ENCODE data around the gene TSPAN9. TPM values are rescaled to one million over a fixed set of nuclear protein-coding genes. Genes with fewer than 3 reads are reported as not detected.

The TSPAN9 gene
- total RNA-seq, 1 donor, result 13.0 TPM

GRCh38 chr12:3335078-3335487 is 257.9 kb downstream of the TSPAN9 start:
- Histone ChIP-seq H3K4me3 (ENCODE audit: insufficient read depth, low read length) (no peak overlapping the region), H3K79me2 (ENCODE audit: insufficient read depth, low read length) (no peaks in the 10 kb centered on the region), H3K4me1 (ENCODE audit: insufficient read depth, low read length) (no peaks in the 10 kb centered on the region), H3K36me3 (ENCODE audit: insufficient read depth, low read length) (no peaks in the 10 kb centered on the region), H3K27me3 (ENCODE audit: insufficient read depth, low read length) (peaks cover 24% of the 10 kb centered on the region), H3K4me2 (ENCODE audit: insufficient read depth, low read length) (no peak overlapping the region), H3K9me3 (ENCODE audit: low read depth, low read length) (no peaks in the 10 kb centered on the region), H3K27ac (ENCODE audit: low read depth, low read length) (no peak overlapping the region), H4K20me1 (ENCODE audit: insufficient read depth, low read length) (no peaks in the 10 kb centered on the region), H2AFZ (ENCODE audit: low read length) (no peak overlapping the region)
- no peak for DNase-seq (ENCODE audit: insufficient read length, low spot score, missing footprints)
- TF ChIP-seq, protein P1, sequence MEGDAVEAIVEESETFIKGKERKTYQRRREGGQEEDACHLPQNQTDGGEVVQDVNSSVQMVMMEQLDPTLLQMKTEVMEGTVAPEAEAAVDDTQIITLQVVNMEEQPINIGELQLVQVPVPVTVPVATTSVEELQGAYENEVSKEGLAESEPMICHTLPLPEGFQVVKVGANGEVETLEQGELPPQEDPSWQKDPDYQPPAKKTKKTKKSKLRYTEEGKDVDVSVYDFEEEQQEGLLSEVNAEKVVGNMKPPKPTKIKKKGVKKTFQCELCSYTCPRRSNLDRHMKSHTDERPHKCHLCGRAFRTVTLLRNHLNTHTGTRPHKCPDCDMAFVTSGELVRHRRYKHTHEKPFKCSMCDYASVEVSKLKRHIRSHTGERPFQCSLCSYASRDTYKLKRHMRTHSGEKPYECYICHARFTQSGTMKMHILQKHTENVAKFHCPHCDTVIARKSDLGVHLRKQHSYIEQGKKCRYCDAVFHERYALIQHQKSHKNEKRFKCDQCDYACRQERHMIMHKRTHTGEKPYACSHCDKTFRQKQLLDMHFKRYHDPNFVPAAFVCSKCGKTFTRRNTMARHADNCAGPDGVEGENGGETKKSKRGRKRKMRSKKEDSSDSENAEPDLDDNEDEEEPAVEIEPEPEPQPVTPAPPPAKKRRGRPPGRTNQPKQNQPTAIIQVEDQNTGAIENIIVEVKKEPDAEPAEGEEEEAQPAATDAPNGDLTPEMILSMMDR (IDR thresholded peaks at IDR 0.05; ENCODE audit: extremely low read depth, low read depth, low read length), result no peak

Small RNAs within 50 kb of the gene (small RNA-seq; reads per million reads assigned to genes)
- gene AC005912.1 (not detected), gene RF00017 (not detected)

Other genes with a start within 250 kb of the TSPAN9 start
- 0.59 TPM in 1 of 2 replicates, not detected in the other for gene NRIP2, start 242.3 kb upstream of the TSPAN9 start, total RNA-seq
- not detected in 2 replicates for gene TEX52, start 220.3 kb upstream of the TSPAN9 start, total RNA-seq
- gene FOXM1, start 200.2 kb upstream of the TSPAN9 start, total RNA-seq, result 3.3 and 4.7 TPM in 2 replicates
- gene RHNO1, start 200.2 kb upstream of the TSPAN9 start, total RNA-seq, result 27.1 and 28.6 TPM in 2 replicates
- gene TULP3, start 186.5 kb upstream of the TSPAN9 start, total RNA-seq, result 39.8 and 43.4 TPM in 2 replicates
- 15.2 and 16.2 TPM in 2 replicates for gene TEAD4, start 118.0 kb upstream of the TSPAN9 start, total RNA-seq

All from osteoblast (primary cell).